Psoas muscle (tissue), 8 donors: Measurements from ENCODE around the gene KLHL3. TPM values are rescaled to one million over a fixed set of nuclear protein-coding genes. Genes with fewer than 3 reads are reported as not detected.

ENCODE experiments used
- ATAC-seq, 4 donors: fragments of 200-7000 bp; cut with Tn5 transposase; one replicate each; pipeline ENCODE4 v1.9.1; 2020; ENCODE audit warnings: moderate library complexity in 3 of 4, mild to moderate bottlenecking in 2 of 4
- DNase-seq, 2 donors: peaks; one replicate each; pipeline ENCODE4 v3.0.0-alpha.2; 2020
- H3K27ac ChIP-seq: fragments of 200-600 bp; one replicate; pipeline ENCODE4 v1.8.0; 2022
- H3K27me3 ChIP-seq, 3 donors: fragments of 200-600 bp in 1 of 3; one replicate each; pipeline versions ENCODE4 v1.6.1 to v1.8.0; 2013 to 2022; ENCODE audit warnings: low read length in 2 of 3, mild to moderate bottlenecking in 2 of 3, moderate library complexity in 1 of 3; ENCODE audit not compliant: insufficient read depth in 3 of 3
- H3K36me3 ChIP-seq, 2 donors: fragments of 200-600 bp in 1 of 2; one replicate each; pipeline versions ENCODE4 v1.6.1 to v1.8.0; 2013 to 2022; ENCODE audit warnings: low read depth in 1 of 2, mild to moderate bottlenecking in 1 of 2, moderate library complexity in 1 of 2; ENCODE audit not compliant: insufficient read depth in 1 of 2
- H3K4me1 ChIP-seq: fragments of 200-600 bp; one replicate; pipeline ENCODE4 v1.8.0; 2022
- H3K4me3 ChIP-seq: fragments of 200-600 bp; one replicate; pipeline ENCODE4 v1.8.0; 2022; ENCODE audit warnings: mild to moderate bottlenecking
- H3K9me3 ChIP-seq: fragments of 200-600 bp; one replicate; pipeline ENCODE4 v1.8.0; 2022
- CTCF ChIP-seq: fragments of 200-600 bp; IDR thresholded peaks from one replicate; pipeline ENCODE4 v1.8.0; 2022; ENCODE audit warnings: antibody characterized with exemption
- WGBS, 3 donors: extraction: QIAGEN DNeasy Blood & Tissue Kit; methylation state at CpG; one replicate each; pipeline versions ENCODE4 v1.1.6 to v1.1.7; 2013; 5-methylcytosine and 5-hydroxymethylcytosine counted together
- intact Hi-C, 2 donors: fragments of 100-400 bp; cut with DNase I; formaldehyde crosslinking; loops; one replicate each; pipeline versions ENCODE4 v1.11.0 to v1.14.2; 2022
- polyA plus RNA-seq, 3 donors: library from polyadenylated mRNA; stranded (reverse); fragments of 200-250 nt; gene quantifications; one replicate each; pipeline ENCODE4 v1.2.3, GENCODE V29; 2013
- total RNA-seq, 4 donors: library from RNA; stranded (reverse); fragmentation: NEBNext Ultra II Directional in 2 of 4; extraction: Animal tissue kit (Norgen Biotek cat#: 25700) in 2 of 4; gene quantifications; one replicate each; pipeline versions ENCODE4 v1.2.1 to v1.2.4, GENCODE V29; 2021 to 2023
- donor health status: healthy with polysubstance abuse.
- donor health status: DM: no; HTN: no; CAD: no; lungs with moderate emphysema.
- donor health status: Bipolar disorder and iron deficiency.
- donor health status: healthy.
- donor health status: DM: yes; HTN: yes; CAD: no.
- donor health status: DM: no; HTN: no; CAD: no.
- donor health status: DM: no; HTN: no; CAD: no.
- donor health status: DM: yes; HTN: yes; CAD: no.

KLHL3 gene
- total and polyA plus RNA-seq, 7 donors, result 0.69 to 4.3 (median 1.9) TPM

GRCh38 chr5:137636099-137636498 lies 99.8 kb downstream of the KLHL3 start:
- no peaks in the 10 kb centered on the region for H3K4me1 ChIP-seq
- H3K9me3 ChIP-seq, result peaks cover 5% of the 10 kb centered on the region
- WGBS, 3 donors, result 69 to 83% (median 71%) methylated on average over 2 of the region's 2 CpGs
- H3K27ac ChIP-seq, result no peak overlapping the region
- TF ChIP-seq CTCF, result no peak
- no peak overlapping the region for H3K4me3 ChIP-seq
- H3K36me3 ChIP-seq, result no peaks in the 10 kb centered on the region
- no peak for DNase-seq
- intact Hi-C loops, result loop anchor here in 1 of 2 donors (10.0 kb wide), 1 partner anchor 179 kb away; no protein-coding TSS in a partner anchor
- ATAC-seq, result no peak
- H3K27me3 ChIP-seq, result no peaks in the 10 kb centered on the region

- DNase-seq (no peak), ATAC-seq (no peak)
- no peak for TF ChIP-seq CTCF
- no peak overlapping the region for H3K4me3 ChIP-seq
- H3K4me1 ChIP-seq, result no peaks in the 10 kb centered on the region
- 57 to 78% (median 64%) methylated on average over 1 of the region's 1 CpG for WGBS, 3 donors
- no peaks in the 10 kb centered on the region for H3K36me3 ChIP-seq
- H3K27ac ChIP-seq, result no peak overlapping the region
- H3K9me3 ChIP-seq, result peaks cover 5% of the 10 kb centered on the region
- intact Hi-C loops, result loop anchor here in 1 of 2 donors (10.0 kb wide), 1 partner anchor 179 kb away; no protein-coding TSS in a partner anchor
- H3K27me3 ChIP-seq, result no peaks in the 10 kb centered on the region
Observed at GRCh38 chr5:137635521-137635921, 100.4 kb downstream of the KLHL3 start.

- no peak for DNase-seq
- intact Hi-C loops, result loop anchor here in 1 of 2 donors (5.0 to 10.0 kb wide), 2 partner anchors 33 to 181 kb away; no protein-coding TSS in a partner anchor
- peaks cover 5% of the 10 kb centered on the region for H3K9me3 ChIP-seq
- H3K36me3 ChIP-seq, result no peaks in the 10 kb centered on the region
- no peak overlapping the region for H3K27ac ChIP-seq
- H3K4me1 ChIP-seq, result no peaks in the 10 kb centered on the region
- no peak overlapping the region for H3K4me3 ChIP-seq
- WGBS, 3 donors, result 94 to 99% (median 96%) methylated on average over 9 of the region's 9 CpGs
- ATAC-seq, result no peak
- no peaks in the 10 kb centered on the region for H3K27me3 ChIP-seq
- TF ChIP-seq CTCF, result no peak
Observed at GRCh38 chr5:137633896-137634295, 102.0 kb downstream of the KLHL3 start.

GRCh38 chr5:137632716-137633115 lies 103.2 kb downstream of the KLHL3 start:
- intact Hi-C loops, result loop anchor here in 1 of 2 donors (5.0 to 10.0 kb wide), 2 partner anchors 35 to 182 kb away; no protein-coding TSS in a partner anchor
- ATAC-seq, result no peak

More at GRCh38 chr5:137632716-137633115, 103.2 kb downstream of the KLHL3 start:
- Histone ChIP-seq H3K27ac (no peak overlapping the region), H3K36me3 (no peaks in the 10 kb centered on the region), H3K4me3 (no peak overlapping the region), H3K4me1 (no peaks in the 10 kb centered on the region), H3K27me3 (no peaks in the 10 kb centered on the region), H3K9me3 (peaks cover 5% of the 10 kb centered on the region)
- no peak for DNase-seq
- whole genome bisulfite sequencing, 3 donors, result 93 to 95% (median 94%) methylated on average over 3 of the region's 3 CpGs
- no peak for TF ChIP-seq CTCF
